H9 (cell line): ENCODE measurements around the gene FH. TPM values are rescaled to one million over a fixed set of nuclear protein-coding genes. Genes with fewer than 3 reads are reported as not detected.

ENCODE experiments used
- DNase-seq: peaks from one replicate; pipeline ENCODE4 v3.0.0-alpha.2; 2017
- H2AFZ ChIP-seq: one replicate; pipeline ENCODE4 v1.6.1; 2013; ENCODE audit warnings: mild to moderate bottlenecking, low read length, control low read depth, moderate library complexity
- H2AK5ac ChIP-seq: 2 replicates; pipeline ENCODE4 v1.6.1; 2013; ENCODE audit warnings: low read length, control low read depth, mixed read lengths; ENCODE audit not compliant: insufficient read length
- H2BK120ac ChIP-seq: one replicate; pipeline ENCODE4 v1.6.1; 2013; ENCODE audit warnings: low read depth, mild to moderate bottlenecking, low read length, control low read depth, inconsistent platforms; ENCODE audit not compliant: poor library complexity, severe bottlenecking
- H2BK12ac ChIP-seq: 2 replicates; pipeline ENCODE4 v1.6.1; 2013; ENCODE audit warnings: low read length, control low read depth, mixed read lengths, low read depth; ENCODE audit not compliant: insufficient read length
- H2BK15ac ChIP-seq: 2 replicates; pipeline ENCODE4 v1.6.1; 2013; ENCODE audit warnings: low read depth, low read length, control low read depth
- H2BK20ac ChIP-seq: one replicate; pipeline ENCODE4 v1.6.1; 2013; ENCODE audit warnings: low read depth, mild to moderate bottlenecking, low read length, control low read depth, inconsistent platforms; ENCODE audit not compliant: poor library complexity, severe bottlenecking
- H2BK5ac ChIP-seq: 2 replicates; pipeline ENCODE4 v1.6.1; 2013; ENCODE audit warnings: low read length, control low read depth, mixed read lengths; ENCODE audit not compliant: insufficient read length
- H3K14ac ChIP-seq: 2 replicates; pipeline ENCODE4 v1.6.1; 2013; ENCODE audit warnings: low read length, control low read depth; ENCODE audit not compliant: insufficient read depth
- H3K18ac ChIP-seq: 2 replicates; pipeline ENCODE4 v1.6.1; 2013; ENCODE audit warnings: low read depth, mild to moderate bottlenecking, mixed read lengths, low read length, control low read depth; ENCODE audit not compliant: insufficient read length
- H3K23ac ChIP-seq: 2 replicates; pipeline ENCODE4 v1.6.1; 2013; ENCODE audit warnings: low read length, control low read depth, mixed read lengths, low read depth; ENCODE audit not compliant: insufficient read length
- H3K23me2 ChIP-seq: 2 replicates; pipeline ENCODE4 v1.6.1; 2013; ENCODE audit warnings: low read depth, mild to moderate bottlenecking, mixed read lengths, low read length, control low read depth; ENCODE audit not compliant: insufficient read length, poor library complexity, severe bottlenecking
- H3K27ac ChIP-seq: 2 replicates; pipeline ENCODE4 v1.5.1; 2013; ENCODE audit warnings: low read length, control low read depth, mixed read lengths, low read depth; ENCODE audit not compliant: insufficient read length
- H3K27me3 ChIP-seq: 2 replicates; pipeline ENCODE4 v1.6.1; 2013; ENCODE audit warnings: low read length, control low read depth, inconsistent platforms; ENCODE audit not compliant: insufficient read depth
- H3K4ac ChIP-seq: 2 replicates; pipeline ENCODE4 v1.6.1; 2013; ENCODE audit warnings: low read depth, mild to moderate bottlenecking, control low read depth, inconsistent platforms, low read length, moderate library complexity
- H3K4me1 ChIP-seq: 2 replicates; pipeline ENCODE4 v1.6.1; 2013; ENCODE audit warnings: low read length, control low read depth, inconsistent platforms; ENCODE audit not compliant: insufficient read depth
- H3K4me2 ChIP-seq: 2 replicates; pipeline ENCODE4 v1.6.1; 2013; ENCODE audit warnings: low read length, control low read depth, mixed read lengths; ENCODE audit not compliant: insufficient read length, insufficient read depth
- H3K56ac ChIP-seq: 2 replicates; pipeline ENCODE4 v1.6.1; 2013; ENCODE audit warnings: low read depth, mild to moderate bottlenecking, mixed read lengths, low read length, control low read depth; ENCODE audit not compliant: insufficient read length
- H3K79me1 ChIP-seq: 2 replicates; pipeline ENCODE4 v1.6.1; 2013; ENCODE audit warnings: low read depth, mild to moderate bottlenecking, moderate library complexity, low read length, control low read depth, inconsistent platforms; ENCODE audit not compliant: insufficient read depth, poor library complexity, severe bottlenecking
- H3K79me2 ChIP-seq: 2 replicates; pipeline ENCODE4 v1.6.1; 2013; ENCODE audit warnings: low read length, control low read depth, inconsistent platforms; ENCODE audit not compliant: insufficient read depth
- H3K9ac ChIP-seq: 2 replicates; pipeline ENCODE4 v1.6.1; 2013; ENCODE audit warnings: low read length, control low read depth, mixed read lengths; ENCODE audit not compliant: insufficient read length; ENCODE audit errors: extremely low read depth
- H3K9me3 ChIP-seq: one replicate; pipeline ENCODE4 v1.6.1; 2013; ENCODE audit warnings: low read depth, low read length, inconsistent platforms; ENCODE audit not compliant: control insufficient read depth
- H3T11ph ChIP-seq: one replicate; pipeline ENCODE4 v1.6.1; 2013; ENCODE audit warnings: mild to moderate bottlenecking, low read length, control low read depth, inconsistent platforms
- H4K20me1 ChIP-seq: one replicate; pipeline ENCODE4 v1.6.1; 2013; ENCODE audit not compliant: control insufficient read depth, insufficient read length, insufficient read depth
- H4K5ac ChIP-seq: 2 replicates; pipeline ENCODE4 v1.6.1; 2013; ENCODE audit warnings: low read depth, mild to moderate bottlenecking, mixed read lengths, low read length, control low read depth; ENCODE audit not compliant: insufficient read length
- H4K8ac ChIP-seq: replicated peaks from 2 replicates; pipeline ENCODE4 v1.6.1; 2013; ENCODE audit warnings: low read length, control low read depth, mixed read lengths, low read depth; ENCODE audit not compliant: insufficient read length
- H4K91ac ChIP-seq: 2 replicates; pipeline ENCODE4 v1.6.1; 2013; ENCODE audit warnings: low read depth, mild to moderate bottlenecking, moderate library complexity, mixed read lengths, low read length, control low read depth; ENCODE audit not compliant: insufficient read length
- H3K27ac Mint-ChIP-seq, 3 experiments: 2 replicates in 2 of 3; 3 replicates in 1 of 3; pipeline ENCODE4 v1.8.0; 2020 to 2021; ENCODE audit warnings: mixed read lengths in 3 of 3, mild to moderate bottlenecking in 1 of 3, moderate library complexity in 1 of 3
- H3K27me3 Mint-ChIP-seq: 2 replicates; pipeline ENCODE4 v1.8.0; 2021; ENCODE audit warnings: low read depth, mild to moderate bottlenecking, moderate library complexity, mixed read lengths
- H3K36me3 Mint-ChIP-seq, 3 experiments: 2 replicates in 2 of 3; 3 replicates in 1 of 3; pipeline ENCODE4 v1.8.0; 2020 to 2021; ENCODE audit warnings: low read depth in 3 of 3, mixed read lengths in 3 of 3; ENCODE audit not compliant: insufficient read depth in 1 of 3
- H3K4me1 Mint-ChIP-seq, 2 experiments: 2 replicates each; pipeline ENCODE4 v1.8.0; 2020; ENCODE audit warnings: mixed read lengths in 2 of 2
- H3K4me3 Mint-ChIP-seq, 2 experiments: 2 replicates in 1 of 2; 3 replicates in 1 of 2; pipeline ENCODE4 v1.8.0; 2020 to 2021; ENCODE audit warnings: mild to moderate bottlenecking in 2 of 2, mixed read lengths in 2 of 2, moderate library complexity in 1 of 2
- H3K9me3 Mint-ChIP-seq, 2 experiments: 2 replicates in 1 of 2; 3 replicates in 1 of 2; pipeline ENCODE4 v1.8.0; 2020; ENCODE audit warnings: mild to moderate bottlenecking in 2 of 2, mixed read lengths in 2 of 2, moderate library complexity in 1 of 2
- WGBS: extraction: QIAGEN DNeasy Blood & Tissue Kit; methylation state at CpG from one replicate; pipeline ENCODE4 v1.1.7; 2013; ENCODE audit warnings: missing lambda C conversion rate, low lambda C conversion rate, mixed read lengths; ENCODE audit not compliant: insufficient read length; ENCODE audit errors: extremely low coverage; 5-methylcytosine and 5-hydroxymethylcytosine counted together
- total RNA-seq: library from RNA; stranded (reverse); gene quantifications from 2 replicates; pipeline ENCODE4 v1.2.1, GENCODE V29; 2021
- TF ChIP-seq, protein P1 (sequence below): fragments of 200-600 bp; sonication (generic); conservative IDR thresholded peaks from 3 replicates; pipeline ENCODE4 v1.8.0; 2021; ENCODE audit warnings: antibody characterized with exemption, mild to moderate bottlenecking

Gene FH
- total RNA-seq, 1 experiment from 2014 or later: 83.9 TPM

DNA sequence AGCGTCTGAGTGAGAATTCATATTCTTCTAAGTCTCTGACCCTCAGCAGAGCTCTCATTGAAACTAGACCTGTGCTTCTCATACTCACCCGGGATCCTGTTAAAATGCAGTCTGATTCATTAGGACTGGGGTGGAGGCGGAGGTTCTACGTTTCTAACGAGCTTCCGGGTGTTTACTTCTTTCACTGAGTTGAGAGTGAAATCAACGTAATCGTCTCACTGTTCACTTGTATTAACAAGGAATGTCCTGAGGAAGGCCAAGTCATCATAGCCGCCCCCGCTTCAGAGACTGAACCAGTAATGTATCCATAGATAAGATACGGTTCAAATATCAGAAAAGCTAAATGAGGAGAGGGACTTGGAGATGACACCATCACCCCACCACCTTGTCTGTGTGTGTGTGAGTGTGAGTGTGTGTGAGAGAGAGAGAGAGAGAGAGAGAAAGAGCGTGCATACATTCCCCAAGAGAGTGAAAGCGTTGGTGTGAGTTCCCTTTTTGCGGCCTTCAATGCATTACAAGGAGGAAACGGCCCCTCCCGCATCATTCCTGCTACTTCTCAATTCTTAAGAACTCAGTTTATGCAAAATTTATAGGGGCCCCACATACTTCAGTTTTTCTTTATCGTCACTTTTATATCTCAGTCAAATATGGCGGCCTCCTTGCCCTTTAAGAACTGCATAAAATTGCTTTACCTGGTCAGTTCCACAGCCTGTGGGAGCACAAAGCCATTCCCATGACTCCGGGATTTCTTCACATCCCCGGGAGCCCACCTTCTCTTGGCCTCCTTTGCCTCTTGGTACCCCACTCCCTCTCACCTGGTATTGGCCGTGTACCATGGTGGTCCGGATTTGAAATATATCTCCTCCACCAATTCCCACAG is 32.4 kb upstream of the FH start:
- WGBS: no CpG with 5 or more reads among the region's 22 CpGs
- Mint-ChIP-seq H3K27ac (0 out of 7 replicates have a peak overlapping the region, but pooled peaks of 1 of the 3 experiments have one; percentile 32), H3K27me3 (no peaks in the 10 kb centered on the region; the same call in 1 of the 2 replicates)

More for the DNA sequence above, 32.4 kb upstream of the FH start:
- TF ChIP-seq, protein P1, sequence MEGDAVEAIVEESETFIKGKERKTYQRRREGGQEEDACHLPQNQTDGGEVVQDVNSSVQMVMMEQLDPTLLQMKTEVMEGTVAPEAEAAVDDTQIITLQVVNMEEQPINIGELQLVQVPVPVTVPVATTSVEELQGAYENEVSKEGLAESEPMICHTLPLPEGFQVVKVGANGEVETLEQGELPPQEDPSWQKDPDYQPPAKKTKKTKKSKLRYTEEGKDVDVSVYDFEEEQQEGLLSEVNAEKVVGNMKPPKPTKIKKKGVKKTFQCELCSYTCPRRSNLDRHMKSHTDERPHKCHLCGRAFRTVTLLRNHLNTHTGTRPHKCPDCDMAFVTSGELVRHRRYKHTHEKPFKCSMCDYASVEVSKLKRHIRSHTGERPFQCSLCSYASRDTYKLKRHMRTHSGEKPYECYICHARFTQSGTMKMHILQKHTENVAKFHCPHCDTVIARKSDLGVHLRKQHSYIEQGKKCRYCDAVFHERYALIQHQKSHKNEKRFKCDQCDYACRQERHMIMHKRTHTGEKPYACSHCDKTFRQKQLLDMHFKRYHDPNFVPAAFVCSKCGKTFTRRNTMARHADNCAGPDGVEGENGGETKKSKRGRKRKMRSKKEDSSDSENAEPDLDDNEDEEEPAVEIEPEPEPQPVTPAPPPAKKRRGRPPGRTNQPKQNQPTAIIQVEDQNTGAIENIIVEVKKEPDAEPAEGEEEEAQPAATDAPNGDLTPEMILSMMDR: no peak
- Mint-ChIP-seq H3K9me3 (no peaks in the 10 kb centered on the region; a peak in 1 of 5 replicates), H3K4me1 (no peaks in the 10 kb centered on the region), H3K4me3 (no peak overlapping the region), H3K36me3 (no peaks in the 10 kb centered on the region)
- Histone ChIP-seq H2AK5ac (no peak overlapping the region), H2BK12ac (no peak overlapping the region), H2AFZ (no peak overlapping the region), H3K9ac (no peak overlapping the region), H3K27me3 (no peaks in the 10 kb centered on the region), H2BK15ac (no peak overlapping the region), H2BK5ac (no peak overlapping the region), H3K4me1 (no peaks in the 10 kb centered on the region), H3K79me2 (no peaks in the 10 kb centered on the region), H4K5ac (no peak overlapping the region), H3K18ac (no peak overlapping the region), H4K8ac (no peak overlapping the region), H3K27ac (no peak overlapping the region), H3K56ac (no peak overlapping the region), H3K14ac (no peak overlapping the region), H3K23ac (no peak overlapping the region), H2BK20ac (no peak overlapping the region), H2BK120ac (no peak overlapping the region), H4K91ac (no peak overlapping the region), H3K23me2 (no peaks in the 10 kb centered on the region), H3K4ac (no peak overlapping the region), H3K79me1 (no peaks in the 10 kb centered on the region), H3K9me3 (no peaks in the 10 kb centered on the region), H3T11ph (no peak overlapping the region), H3K4me2 (no peak overlapping the region), H4K20me1 (no peaks in the 10 kb centered on the region)
- no peak for DNase-seq
